Stimulated activated CD8-positive, alpha-beta memory T cell treated with anti-CD3 and anti-CD28 coated beads, Interleukin-7, amount 100 ng/mL, for 24 hours (primary cell): ENCODE data around the gene NDUFA11.
"Not testable (repeated sequence)": the region's sequence is repeated elsewhere in the genome, so short reads cannot be mapped to it uniquely, and the experiment has no call there.

Experiments
- DNase-seq: peaks from one replicate; pipeline ENCODE4 v3.0.0-alpha.2; 2020; ENCODE audit warnings: low read depth

The NDUFA11 gene

DNA sequence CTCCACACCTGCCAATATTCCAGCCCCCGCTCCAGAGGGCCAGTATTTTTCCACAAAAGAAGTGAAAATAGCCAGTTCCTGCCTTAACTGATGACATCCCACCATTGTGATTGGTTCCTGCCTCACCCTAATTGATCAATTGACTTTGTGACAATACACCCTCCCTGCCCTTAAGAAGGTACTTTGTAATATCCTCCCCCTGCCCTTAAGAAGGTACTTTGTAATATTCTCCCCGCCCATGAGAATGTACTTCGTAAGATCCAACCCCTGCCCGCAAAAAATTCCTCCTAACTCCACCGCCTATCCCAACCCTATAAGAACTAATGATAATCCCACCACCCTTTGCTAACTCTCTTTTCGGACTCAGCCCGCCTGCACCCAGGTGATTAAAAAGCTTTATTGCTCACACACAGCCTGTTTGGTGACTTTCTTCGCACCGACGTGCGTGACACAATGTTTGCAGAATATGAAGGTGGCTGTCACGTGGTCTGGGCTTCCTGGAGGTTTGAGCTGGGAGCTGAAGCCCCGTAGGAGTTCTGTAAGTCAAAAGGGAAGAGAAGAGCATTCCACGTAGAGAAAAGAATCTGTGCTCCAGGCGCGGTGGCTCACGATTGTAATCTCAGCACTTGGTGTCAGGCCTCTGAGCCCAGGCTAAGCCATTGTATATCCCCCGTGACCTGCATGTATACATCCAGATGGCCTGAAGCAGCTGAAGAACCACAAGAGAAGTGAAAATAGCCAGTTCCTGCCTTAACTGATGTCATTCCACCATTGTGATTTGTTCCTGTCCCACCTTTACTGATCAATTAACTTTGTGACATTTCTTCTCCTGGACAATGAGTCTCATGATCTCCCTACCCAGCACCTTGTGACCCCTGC, 46.1 kb downstream of the NDUFA11 start:
- DNase-seq, result no peak

DNA sequence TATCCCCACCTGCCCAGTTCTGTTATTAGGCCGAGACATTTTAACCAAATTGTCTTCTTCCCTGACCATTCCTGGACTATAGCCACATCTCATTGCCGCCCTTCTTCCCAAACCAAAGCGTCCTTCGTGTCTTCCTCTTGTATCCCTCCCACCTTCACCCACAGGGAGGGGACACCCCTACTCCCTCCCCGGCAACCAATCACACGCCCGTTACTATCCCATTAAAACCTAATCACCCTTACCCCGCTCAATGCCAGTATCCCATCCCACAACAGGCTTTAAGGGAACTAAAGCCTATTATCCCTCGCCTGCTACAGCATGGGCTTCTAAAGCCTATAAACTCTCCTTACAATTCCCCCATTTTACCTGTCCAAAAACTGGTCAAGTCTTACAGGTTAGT, 48.4 kb downstream of the NDUFA11 start:
- not testable (repeated sequence) for DNase-seq

DNA sequence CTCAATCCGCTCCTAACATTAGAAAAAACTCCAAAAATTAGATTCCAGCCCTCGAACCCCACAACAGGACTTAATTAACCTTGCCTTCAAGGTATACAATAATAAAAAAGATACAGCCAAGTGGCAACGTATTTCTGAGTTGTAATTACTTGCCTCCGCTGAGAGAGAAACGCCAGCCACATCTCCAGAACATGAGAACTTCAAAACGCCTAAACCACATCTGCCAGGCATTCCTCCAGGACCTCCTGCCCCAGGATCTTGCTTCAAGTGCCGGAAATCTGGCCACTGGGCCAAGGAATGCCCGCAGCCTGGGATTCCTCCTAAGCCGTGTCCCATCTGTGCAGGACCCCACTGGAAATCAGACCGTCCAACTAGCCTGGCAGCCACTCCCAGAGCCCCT, 49.5 kb downstream of the NDUFA11 start:
- DNase-seq, result not testable (repeated sequence)

DNA sequence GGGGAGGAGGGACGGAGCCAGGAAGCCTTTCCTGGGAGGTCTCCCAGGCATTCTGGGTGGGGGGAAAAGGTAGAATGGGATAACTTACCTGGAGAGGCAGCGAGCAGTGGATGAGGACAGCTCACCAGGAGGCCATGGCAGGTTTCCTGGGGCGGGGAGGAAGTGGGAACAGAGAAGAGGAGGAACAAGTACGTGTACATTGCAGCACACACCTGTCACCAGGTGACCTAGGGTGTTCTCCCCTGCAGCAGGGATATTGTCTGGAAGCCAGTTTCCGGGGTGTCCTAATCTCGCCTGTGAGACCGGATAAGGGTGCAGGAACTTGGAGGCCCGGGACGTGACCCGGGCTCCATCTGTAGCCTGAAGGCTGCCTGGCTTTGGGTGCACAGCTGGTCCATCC, 52.3 kb downstream of the NDUFA11 start, which contains the start of gene FUT3:
Gene FUT3, minus strand, starts transcription at position 148 of the 400 bp plus-strand sequence.
- DNase-seq, result no peak

DNA sequence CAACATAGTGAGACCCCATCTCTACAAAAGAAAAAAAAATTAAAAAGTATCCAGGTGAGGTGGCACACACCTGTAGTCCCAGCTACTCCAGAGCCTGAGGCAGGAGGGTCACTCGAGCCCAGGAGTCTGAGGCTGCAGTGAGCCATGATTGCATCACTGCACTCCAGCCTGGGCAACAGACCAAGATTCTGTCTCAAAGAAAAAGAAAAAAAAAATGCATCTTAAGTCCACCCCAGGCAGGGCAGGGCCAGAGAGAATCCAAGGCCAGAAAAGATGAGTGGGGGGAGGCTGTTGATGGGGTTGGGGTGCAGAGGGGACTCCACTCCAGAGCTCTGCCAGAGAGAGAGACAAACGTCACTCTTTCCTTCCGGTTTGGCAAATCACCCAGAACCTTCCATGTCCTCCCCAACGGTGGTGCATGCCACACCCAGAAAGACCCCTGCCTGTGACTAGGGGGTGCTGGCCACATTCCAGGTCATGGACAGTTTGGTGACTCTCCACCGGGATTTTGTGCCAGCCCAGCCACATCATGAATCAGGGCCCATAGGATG, 52.8 kb downstream of the NDUFA11 start:
- no peak for DNase-seq

DNA sequence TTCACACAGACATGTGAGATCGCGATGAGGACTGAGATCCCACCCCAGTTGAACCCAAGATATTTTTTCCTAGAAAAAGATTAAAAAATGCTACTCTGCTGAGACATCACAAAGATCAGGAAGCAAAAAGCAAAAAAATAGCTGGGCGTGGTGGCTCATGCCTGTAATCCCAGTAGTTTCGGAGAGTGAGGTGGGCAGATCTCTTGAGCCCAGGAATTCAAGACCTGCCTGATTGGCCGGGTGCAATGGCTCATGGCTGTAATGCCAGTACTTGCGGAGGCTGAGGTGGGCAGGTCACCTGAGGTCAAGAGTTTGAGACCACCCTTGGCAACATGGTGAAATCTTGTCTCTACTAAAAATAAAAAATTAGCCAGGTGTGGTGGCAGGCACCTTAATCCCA, 53.4 kb downstream of the NDUFA11 start:
- DNase-seq, result no peak

DNA sequence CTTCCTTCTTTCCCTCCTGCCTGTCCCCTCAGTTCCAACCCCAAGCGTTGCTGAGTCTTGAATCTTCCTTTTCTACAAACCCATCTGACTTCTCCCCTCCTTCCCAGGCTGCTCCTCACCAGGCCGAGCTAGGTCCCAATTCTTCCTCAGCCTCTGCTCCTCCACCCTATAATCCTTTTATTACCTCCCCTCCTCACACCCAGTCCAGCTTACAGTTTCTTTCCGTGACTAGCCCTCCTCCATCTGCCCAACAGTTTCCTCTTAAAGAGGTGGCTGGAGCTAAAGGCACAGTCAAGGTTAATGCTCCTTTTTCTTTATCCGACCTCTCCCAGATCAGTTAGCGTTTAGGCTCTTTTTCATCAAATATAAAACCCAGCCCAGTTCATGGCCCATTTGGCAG, 55.0 kb downstream of the NDUFA11 start:
- not testable (repeated sequence) for DNase-seq

DNA sequence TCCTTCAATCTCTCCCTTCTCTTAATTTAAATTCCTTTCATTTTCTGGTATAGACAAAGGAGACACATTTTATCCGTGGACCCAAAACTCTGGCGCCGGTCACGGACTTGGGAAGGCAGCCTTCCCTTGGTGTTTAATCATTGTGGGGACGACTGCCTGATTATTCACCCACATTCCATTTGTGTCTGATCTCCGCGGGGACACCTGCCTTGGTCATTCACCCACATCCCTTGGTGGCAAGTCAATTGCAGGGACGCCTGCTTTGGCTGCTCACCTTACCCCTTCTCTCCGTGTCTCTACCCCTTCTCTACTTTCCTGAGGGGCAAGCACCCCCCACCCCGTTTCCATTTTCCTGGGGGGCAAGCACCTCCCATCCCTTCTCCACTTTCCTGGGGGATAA, 55.7 kb downstream of the NDUFA11 start:
- DNase-seq, result not testable (repeated sequence)
